ENCODE results near the gene JAZF1.

JAZF1 gene

DNA sequence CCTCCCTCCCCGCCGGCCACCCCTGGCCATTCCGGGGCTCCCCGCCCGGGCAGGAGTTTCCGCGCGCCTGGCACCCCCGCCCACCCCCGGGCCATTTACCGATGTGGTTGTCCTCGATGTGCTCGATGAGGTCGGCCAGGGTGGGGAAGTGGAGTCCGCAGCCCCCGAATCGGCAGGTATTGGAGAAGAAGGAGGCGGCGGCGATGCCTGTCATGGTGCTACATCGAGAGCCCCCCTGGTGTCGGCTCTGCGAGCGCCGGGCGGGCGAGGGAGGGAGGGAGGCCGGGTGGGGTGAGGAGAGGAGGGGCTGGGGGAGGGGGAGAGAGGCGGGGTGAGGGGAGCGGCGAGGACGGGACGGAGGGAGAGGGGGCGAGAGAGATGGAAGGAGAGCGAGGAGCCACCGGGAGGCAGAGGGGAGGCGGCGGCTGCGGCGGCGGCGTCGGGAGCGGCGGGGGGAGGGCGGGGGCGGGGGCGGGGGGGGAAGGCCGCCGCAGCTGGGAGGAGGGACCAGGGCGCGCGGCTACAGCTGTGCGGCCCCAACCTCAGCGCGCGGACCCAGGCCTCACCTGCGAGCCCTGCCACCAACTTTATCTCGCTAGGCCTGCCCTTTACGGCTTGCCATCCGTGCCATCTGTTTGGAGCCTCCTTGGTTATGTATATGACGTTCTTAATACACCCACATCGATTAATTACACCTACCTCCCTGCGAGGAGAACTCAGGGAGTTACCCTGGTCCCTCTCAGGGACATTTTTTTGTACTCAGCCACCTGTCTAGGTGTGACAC is at the start of gene JAZF1:
TSS of gene JAZF1 (minus strand) at position 432 of the 784 bp plus-strand sequence.
- DNase-seq = peak; percentile 63

DNA sequence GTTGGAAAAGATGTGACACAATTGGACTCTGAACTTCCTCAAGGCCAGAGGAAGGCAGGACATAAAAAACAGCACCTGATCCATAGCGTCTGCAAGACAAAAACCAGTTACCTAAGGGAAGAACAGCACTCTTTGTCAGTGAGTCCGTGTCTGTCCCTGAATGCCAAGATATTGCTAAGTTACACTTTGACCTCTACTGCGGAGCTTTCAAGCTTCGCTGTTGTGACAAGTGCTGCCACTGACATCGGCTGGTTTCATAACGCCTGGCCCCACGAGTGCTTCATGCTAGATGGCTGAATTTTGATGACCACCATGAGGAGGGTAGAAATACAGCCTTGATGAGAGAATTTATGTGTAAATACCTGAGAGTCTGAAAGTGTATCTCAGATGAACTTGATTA is 49.7 kb upstream of the JAZF1 start:
- no peak for DNase-seq

DNA sequence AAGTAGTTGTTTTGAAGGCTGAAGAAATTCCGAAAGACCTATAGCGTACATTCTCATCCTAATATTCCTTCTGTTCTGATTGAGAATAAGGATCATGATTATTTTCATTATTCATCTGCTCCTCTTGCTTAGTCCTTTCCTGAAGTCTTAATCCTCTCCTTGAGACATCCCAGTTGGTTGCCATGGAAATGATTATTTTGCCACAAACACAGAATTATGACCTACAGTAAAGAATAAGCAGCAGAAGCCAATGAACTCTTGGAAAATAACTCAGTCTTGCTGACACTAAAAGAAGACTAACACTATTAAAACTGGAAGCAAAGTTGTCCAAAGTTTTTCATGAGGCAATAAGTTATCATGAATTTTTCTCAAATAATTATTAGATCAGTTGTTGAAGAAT is 47.8 kb upstream of the JAZF1 start:
- no peak for DNase-seq

DNA sequence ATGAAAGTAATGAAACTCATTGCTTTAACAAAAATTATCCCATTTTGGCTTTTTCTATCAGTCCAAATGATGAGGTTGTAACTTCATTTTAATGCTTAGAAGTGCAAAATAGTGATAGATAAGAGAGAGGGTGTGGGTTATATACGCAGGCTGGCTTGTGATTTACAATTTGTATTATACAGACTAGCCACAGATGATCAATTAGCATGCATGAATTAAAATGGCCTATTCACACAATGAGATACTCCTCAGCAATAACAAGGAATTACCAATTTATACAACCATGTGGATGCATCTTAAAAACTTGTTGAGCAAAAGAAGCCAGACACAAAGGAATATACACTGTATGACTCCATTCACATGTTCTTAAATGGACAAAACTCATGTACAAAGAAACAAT is 45.4 kb upstream of the JAZF1 start:
- no peak for DNase-seq

DNA sequence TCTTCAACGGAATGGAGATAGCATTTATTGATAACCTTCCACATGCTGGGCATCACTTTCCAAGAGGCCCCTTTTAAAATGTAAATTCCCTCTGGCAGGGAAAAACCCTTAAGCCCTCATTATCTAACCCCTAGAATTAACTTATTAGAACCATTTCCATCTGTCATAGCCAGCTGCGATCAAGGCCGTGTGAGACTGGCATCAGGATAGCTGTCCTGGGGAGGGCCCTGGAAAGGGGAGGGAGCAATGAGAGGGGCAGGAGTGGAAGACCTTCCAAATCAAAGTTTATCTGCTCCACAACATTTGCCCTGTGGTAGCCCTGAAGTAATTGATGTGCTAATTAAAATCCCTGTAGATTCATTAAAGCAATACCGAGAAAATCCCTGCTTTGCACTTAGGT is 45.0 kb upstream of the JAZF1 start:
- DNase-seq = no peak

DNA sequence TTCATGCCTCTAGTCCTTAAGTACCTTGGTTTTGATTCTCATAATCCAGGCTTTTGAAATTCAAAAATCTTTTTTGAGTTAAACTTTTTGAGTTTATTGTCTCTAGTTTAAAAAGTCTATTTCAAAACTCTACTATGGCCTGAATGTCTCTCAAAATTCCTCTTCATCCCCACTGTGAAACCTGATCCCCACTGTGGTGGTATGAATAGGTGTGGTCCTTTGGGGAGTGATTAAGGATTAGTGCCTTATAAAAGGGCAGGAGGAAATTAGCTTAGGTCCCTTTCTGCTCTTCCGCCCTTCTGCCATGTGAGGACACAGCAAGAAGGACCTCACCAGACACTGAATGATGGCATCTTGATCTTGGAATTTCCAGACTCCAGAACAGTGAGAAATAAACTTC is 44.1 kb upstream of the JAZF1 start:
- DNase-seq = no peak

DNA sequence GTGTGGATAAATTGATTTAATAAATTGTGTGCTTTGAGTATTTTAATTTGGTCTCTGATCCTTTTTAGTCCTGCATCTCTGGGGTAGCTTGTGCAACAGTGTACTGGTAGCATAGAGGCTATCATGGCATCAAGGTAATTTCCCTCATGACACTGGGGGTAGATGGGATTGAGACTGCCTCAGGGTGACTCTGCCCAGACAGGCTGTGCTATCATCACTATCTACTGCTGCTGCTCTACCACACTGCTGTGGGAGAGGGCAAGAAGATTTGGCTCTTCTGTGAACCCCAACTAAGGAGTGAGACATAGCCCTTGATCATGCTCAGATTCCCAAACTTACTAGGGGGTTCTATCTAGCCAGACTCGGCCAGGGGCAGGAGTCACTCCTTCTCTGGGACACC is 43.6 kb upstream of the JAZF1 start:
- DNase-seq = no peak

DNA sequence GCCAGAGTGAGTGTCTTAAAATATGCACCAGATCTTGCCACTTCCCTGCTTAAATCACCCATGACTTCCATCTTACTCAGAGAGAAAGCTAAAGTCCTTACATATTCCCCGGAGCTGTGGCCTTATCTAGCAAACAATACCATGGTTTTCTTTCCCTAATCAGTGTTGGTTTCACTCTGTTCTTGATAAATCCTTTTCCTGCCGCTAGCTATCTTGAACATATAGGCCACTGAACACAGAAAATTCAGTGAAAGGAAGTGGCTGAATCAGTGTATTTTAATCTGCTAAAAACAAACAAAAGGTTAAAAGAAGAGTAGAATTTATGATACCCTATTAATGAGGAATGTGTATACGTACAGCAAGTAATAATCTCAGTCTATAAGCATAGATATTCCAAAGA is 42.0 kb upstream of the JAZF1 start:
- DNase-seq = no peak

DNA sequence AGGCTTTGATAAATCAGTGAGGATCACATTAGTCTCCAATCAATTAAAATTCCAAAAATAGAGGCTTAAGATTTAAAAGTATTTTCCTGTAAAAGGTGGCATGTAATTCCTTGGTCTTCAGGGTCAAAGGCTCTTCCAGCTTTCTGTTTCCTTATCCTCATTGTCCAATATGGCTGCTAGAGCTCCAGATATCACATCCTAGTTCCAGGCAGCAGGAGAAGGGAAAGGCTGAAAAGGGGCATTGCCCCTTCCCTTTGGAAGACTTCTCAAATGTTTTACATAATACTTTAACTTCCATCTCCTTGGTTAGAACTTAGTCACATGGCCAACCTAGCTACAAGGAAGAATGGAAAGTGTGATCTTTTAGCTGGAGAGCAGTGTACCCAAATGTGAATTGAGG is 39.2 kb upstream of the JAZF1 start:
- DNase-seq = no peak

DNA sequence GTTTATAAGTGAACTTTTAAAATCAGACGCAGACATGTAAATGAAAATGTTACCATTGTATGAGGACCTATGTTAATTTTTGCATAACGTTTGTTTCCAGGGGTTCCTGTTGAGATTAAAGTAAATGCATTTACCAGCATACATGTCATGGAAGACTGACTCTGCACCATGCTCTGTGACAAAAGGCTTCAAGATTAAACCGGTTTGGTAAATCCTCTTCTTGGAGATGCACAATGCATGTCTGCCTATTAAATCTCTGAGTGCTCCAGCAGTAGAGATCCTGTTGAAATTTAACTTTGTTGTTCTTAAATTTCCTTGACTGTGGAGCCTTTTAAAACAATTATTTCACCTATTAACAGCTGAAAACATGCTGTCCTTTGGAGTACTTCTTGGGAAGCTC is 36.5 kb upstream of the JAZF1 start:
- DNase-seq = no peak

DNA sequence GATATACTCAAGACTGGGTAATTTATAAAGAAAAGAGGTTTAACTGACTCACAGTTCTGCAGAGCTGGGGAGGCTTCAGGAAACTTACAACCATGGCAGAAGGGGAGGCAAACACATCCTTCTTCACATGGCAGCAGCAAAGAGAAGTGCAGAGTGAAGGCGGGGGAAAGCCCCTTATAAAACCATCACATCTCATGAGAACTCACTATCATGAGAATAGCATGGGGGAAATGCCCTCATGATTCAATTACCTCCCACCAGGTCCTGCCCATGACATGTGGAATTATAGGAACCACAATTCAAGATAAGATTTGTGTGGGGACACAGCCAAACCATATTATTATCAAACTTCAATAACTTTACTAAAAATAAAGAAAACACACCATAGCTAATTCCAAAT is 30.4 kb upstream of the JAZF1 start:
- DNase-seq = no peak

DNA sequence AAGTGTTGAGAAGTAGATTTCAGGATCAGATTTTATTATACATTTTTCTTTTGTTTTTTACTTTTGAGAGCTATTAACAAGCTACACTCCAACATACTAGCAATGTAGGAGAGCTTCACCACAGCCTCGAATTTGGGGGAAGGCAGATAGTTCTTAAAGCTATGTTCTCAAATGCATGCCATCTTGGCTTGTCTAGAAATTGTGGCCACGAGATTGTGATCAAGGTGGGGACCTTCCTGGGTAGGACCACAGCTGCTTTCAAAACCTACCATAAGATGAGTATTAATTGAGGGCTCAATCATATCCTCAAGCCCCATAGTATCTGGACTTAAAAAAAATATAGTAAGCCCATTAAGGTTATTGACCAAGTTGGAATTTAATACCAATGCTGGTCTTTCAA is 27.9 kb upstream of the JAZF1 start:
- no peak for DNase-seq

DNA sequence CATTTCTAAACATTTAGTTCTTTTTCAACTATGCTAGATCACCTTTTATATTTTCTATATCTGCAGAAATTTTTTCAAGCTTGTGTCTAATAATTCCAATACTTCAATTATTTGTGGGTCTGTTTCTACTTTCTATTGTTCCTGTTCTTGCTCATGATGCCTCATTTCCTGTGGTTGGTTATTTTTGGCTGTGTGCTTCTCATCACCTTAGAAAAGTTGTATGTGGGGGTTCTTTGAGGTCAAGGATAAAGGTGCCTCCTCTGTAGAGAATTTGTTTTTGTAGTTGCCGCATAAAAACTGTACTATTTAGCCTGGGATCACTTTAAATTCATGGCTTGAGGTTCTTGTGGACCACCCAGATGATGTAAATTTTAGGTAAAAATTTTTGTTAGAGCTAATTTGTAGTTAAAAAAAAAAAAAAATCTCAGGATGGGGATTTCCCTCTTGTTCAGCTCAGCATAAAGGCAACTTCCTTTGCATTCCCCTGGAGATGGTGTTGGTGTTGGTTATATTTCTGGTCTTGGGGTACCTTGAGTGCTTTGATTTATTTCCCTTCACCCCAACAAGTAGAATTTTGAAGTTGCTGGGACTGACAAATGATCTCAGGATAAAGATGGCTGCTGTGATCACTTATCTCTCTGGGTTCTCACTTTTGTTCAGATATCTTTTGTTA is 27.0 kb upstream of the JAZF1 start:
- no peak for DNase-seq

DNA sequence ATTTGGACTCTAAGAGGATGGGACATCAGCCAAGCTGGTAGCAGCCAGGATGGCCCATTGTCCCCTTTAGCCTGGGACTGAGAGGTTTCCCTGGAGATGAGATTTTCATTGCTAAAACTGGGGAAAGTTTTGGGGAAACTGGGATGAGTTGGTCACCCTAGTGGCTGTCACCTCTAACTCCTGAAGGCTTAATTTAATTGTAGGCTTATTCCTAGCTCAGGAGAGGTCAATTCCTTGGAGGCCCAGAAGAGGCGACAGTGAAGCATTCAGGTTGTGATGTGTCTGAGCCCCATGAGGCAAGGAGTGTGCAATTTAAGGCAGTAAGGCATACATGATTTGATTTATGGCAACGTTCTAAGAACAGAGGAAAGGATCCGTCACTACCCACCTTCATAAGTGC is 24.9 kb upstream of the JAZF1 start:
- no peak for DNase-seq

DNA sequence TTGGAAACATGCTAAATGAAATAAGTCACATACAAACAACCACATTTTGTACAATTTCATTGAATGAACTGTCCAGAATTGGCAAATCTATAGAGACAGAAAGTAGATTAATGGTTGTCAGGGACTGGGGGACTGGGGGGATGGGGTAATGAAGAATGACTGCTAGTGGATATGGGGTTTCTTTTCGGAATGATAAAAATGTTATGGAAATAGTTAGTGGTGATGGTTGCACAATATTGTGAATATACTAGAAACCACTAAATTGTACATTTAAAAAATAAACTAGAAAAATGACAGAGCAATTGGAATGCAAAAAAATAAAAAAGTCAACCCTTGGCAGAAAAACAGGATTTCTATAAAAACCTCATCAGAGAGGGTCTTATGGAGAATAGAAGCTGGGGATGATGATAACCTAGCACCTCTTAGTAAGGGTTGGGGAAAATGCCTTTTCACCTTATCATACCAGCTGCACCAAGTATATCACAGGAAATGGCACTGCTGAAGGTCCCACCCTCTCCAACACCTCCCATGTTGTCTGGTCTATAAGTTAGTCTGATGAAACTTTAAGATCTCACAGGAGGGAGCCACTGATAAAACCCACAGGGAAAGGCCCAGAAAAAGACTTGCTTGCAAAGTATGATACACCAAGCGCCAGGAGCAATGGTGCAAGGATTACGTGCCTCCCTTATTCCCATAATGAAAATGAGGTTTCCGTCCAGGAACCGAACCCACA is 23.1 kb upstream of the JAZF1 start:
- no peak for DNase-seq

DNA sequence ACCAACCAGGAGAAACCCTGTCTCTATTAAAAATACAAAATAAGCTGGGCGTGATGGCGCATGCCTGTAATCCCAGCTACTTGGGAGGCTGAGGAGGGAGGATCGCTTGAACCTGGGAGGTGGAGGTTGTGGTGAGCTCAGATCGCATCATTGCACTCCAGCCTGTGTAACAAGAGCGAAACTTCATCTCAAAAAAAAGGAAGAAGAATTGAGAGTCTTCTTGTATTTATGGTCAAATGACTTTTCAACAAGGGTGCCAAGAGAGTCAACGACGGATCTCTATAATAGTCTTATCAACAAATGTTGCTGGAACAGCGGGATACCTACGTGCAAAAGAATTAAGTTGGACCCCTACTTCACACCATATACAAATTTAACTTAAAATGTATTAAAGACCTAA is 21.6 kb upstream of the JAZF1 start:
- DNase-seq = no peak

DNA sequence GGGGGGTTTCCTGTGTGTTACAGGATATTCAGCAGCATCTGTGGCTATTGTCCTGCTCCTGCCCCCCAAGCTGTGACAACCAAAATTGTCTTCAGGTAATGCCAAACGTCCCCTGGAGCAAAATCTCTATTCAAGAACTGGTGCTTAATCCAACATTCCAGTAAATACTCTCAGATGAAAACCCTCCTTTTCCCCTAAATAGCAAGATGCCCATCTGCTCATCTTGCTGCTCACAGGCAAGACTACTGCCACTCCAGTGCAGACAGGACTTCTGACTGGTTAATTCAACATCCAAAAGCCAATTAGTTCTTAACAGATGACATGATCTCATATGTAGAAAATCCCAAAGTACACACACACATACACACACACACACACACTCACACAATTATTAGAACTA is 20.5 kb upstream of the JAZF1 start:
- no peak for DNase-seq

DNA sequence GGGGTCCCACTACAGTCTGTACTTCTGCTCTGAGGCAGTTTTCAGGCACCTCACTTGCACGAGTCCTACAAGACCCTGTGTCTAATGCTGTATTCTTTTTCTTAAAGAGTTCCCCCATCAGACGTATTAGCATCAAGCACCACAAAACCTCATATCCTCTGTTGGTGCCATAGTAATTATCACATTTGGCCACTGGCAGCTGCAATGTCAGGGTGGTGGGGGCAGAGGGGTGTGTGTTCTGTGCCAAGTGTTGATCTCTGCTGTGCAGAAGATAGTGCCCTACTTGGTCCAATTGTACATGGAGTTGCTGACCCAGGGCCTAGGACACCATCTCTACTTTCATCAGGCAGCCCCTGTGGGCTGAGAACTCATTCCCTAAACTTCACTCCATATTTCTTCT is 20.0 kb upstream of the JAZF1 start:
- DNase-seq = no peak

DNA sequence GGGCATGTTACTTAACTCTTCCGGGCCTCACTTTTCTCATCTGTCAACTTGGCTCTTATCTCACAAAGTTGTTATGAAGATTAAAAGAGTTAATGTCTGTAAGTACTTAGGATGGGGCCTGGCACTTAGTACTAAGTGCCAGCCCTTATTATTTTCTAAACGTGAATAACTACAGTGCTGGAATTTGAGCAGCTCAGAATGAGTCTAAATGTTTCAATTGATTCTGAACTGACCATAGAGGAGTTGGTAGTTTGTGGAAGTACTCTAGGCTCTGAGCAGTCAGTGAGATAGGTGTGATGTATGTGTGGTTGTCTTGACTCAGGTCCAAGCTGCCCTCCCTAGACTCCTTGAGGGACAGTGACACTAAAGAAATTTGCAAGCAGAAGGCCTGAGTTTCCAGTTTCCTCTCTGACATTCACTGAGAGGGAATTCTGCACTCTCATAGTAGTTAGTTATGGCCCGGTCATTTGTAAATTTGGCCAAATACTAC is 18.5 kb upstream of the JAZF1 start:
- no peak for DNase-seq

DNA sequence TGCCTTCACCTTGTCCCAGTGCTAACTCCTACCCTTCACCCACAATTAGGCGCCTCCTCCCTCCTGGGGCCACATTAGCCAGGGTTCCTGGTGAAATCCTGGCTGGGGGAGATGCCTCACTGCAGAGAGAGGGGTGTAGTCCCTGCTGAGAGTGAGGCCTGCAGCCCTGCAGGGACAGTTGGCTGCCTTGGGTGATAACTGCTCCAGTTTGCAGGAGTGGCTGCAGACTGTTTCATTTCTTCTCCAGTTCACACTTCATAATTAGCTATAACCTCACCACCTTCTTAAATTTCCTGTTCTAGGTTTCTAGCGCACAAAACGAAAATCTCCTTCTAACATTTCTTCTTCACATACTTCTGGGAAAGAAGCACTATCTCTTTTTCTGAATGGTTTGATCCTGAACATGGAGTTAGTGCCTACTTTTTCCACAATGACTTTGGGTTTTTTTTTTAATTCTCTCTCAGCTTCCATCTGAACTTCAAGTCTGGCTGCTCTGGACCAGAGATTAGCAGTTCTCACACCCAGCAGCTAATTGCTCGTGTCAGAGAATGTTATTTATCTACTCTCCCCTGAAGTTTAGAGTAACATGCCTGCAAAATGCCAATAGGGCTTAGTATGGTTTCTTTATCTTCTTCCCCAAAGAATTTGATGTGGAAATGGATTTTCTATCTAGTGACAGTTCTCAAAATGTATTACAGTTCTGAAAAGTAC is 15.5 kb upstream of the JAZF1 start:
- no peak for DNase-seq

DNA sequence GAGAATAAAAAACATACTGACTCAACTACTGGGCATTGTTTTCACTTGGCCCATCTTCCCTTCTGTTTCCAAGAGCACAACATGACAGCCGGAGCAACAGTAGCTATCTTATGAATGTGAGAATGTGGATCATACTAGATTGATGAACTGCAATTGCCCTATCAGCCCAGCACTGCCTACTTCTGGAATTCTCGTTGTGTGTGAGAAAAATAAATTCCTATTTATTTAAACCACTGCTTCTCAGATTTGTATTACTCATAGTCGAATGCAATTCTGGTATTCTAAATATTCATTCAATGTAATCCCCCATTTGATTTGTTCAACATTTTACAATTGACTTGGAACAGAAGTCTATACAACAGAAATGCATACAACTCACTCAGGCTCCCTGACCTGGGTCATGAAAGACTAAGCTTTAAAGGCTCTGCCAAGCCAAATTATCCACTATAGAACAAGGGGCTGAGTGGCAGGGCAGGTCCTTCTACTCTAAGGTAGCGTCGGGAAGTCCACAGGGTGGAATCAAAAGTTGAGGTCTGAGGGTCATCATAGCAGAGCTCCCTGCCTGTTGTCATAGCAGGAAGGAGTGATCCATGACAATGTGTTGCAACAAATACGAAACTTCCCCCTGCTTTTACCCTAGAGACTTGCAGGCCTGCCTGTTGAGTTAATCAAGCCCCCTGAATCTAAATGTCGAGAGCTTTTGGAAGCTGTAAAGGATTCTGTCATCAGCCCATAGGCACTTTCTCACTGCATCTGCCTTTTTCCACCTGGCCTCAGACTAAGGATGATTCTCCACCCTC is 12.4 kb upstream of the JAZF1 start:
- DNase-seq = no peak

DNA sequence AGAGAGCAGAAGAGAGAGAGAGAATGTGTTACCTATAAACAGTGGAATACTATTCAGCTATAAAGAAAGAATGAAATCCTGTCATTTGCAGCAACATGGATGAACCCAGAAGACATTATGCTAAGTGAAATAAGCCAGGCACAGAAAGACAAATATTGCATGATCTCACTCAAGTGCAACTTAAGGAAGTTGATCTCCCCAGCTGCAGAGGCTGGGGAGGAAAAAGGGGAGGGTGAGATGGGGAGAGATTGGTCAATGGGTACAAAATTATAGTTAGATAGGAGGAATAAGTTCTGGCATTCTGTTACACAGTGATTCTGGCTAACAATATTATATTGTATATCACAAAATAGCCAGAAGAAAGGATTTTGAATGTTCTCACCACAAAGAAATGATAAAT is 11.2 kb upstream of the JAZF1 start:
- no peak for DNase-seq

DNA sequence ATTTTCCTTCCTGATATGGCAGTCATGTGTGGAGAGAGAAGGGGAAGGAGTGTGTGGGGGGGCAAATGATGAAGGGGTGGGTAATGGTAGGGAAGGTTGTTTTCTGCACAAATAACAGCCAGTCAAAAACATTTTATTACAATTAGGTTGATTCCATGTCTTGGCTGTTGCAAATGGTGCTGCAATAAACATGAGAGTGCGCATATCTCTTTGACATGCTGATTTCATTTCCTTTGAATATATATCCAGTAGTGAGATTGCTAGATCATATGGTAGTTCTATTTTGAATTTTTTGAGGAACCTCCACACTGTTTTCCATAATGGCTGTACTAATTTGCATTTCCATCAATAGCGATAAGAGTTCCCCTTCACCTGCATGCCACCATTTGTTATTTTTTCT is 10.6 kb upstream of the JAZF1 start:
- no peak for DNase-seq

Data from NCI-H1092 (cell line).